GM23338 (cell line): ENCODE data around the gene F12.

Source experiments
- CREB1 ChIP-seq: fragments of 250-450 bp; sonication (Bioruptor Pico); IDR thresholded peaks from 2 replicates; pipeline ENCODE4 v1.5.0; 2020; ENCODE audit warnings: low read depth, mild to moderate bottlenecking, moderate library complexity
- EZH2 ChIP-seq: fragments of 200-600 bp; sonication (generic); IDR thresholded peaks from one replicate; pipeline ENCODE4 v1.8.0; 2017; ENCODE audit warnings: antibody characterized with exemption, mild to moderate bottlenecking, low read depth; ENCODE audit not compliant: unreplicated experiment
- JUNB ChIP-seq: IDR thresholded peaks from one replicate; pipeline ENCODE4 v1.6.1; 2016; ENCODE audit warnings: antibody characterized with exemption; ENCODE audit not compliant: unreplicated experiment
- POLR2AphosphoS5 ChIP-seq: IDR thresholded peaks from 2 replicates; pipeline ENCODE4 v1.6.1; 2016; ENCODE audit warnings: antibody characterized with exemption, low read depth
- REST ChIP-seq: IDR thresholded peaks from one replicate; pipeline ENCODE4 v1.6.1; 2018; ENCODE audit warnings: antibody characterized with exemption; ENCODE audit not compliant: unreplicated experiment
- ZNF114 ChIP-seq: fragments of 250-450 bp; sonication (Bioruptor Pico); IDR thresholded peaks from 2 replicates; pipeline ENCODE4 v1.5.0; 2020; ENCODE audit warnings: mild to moderate bottlenecking, moderate library complexity
- TF ChIP-seq, protein P1 (sequence below), 2 experiments: fragments of 200-600 bp in 1 of 2; sonication (generic) in 1 of 2; conservative IDR thresholded peaks; 2 replicates each; pipeline versions ENCODE4 v1.5.1 to v1.6.1; 2016 to 2017; ENCODE audit warnings: antibody characterized with exemption in 2 of 2, low read depth in 2 of 2, mild to moderate bottlenecking in 2 of 2, moderate library complexity in 1 of 2

- TF ChIP-seq POLR2AphosphoS5 (no peak), ZNF114 (no peak), CREB1 (CRISPR knock-in tag) (no peak), EZH2 (no peak), REST (no peak), JUNB (no peak)
- TF ChIP-seq, protein P1, sequence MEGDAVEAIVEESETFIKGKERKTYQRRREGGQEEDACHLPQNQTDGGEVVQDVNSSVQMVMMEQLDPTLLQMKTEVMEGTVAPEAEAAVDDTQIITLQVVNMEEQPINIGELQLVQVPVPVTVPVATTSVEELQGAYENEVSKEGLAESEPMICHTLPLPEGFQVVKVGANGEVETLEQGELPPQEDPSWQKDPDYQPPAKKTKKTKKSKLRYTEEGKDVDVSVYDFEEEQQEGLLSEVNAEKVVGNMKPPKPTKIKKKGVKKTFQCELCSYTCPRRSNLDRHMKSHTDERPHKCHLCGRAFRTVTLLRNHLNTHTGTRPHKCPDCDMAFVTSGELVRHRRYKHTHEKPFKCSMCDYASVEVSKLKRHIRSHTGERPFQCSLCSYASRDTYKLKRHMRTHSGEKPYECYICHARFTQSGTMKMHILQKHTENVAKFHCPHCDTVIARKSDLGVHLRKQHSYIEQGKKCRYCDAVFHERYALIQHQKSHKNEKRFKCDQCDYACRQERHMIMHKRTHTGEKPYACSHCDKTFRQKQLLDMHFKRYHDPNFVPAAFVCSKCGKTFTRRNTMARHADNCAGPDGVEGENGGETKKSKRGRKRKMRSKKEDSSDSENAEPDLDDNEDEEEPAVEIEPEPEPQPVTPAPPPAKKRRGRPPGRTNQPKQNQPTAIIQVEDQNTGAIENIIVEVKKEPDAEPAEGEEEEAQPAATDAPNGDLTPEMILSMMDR (conservative IDR thresholded peaks at IDR 0.05; ENCODE audit: low read depth in 2 of 2), result no peak
These were observed 45.0 kb downstream of the F12 start for GRCh38 chr5:177364159-177364962.
